ENCODE measurements around the gene LMF1. TPM values are rescaled to one million over a fixed set of nuclear protein-coding genes. Genes with fewer than 3 reads are reported as not detected.

LMF1 gene
- total RNA-seq, 1 donor = 35.8 TPM

- no peak for DNase-seq (ENCODE audit: insufficient read length, low spot score, missing footprints)
- H3K36me3 ChIP-seq (ENCODE audit: insufficient read depth, low read length) = no peaks in the 10 kb centered on the region
- no peak overlapping the region for H3K4me2 ChIP-seq (ENCODE audit: insufficient read depth, low read length)
- H3K79me2 ChIP-seq (ENCODE audit: insufficient read depth, low read length) = no peaks in the 10 kb centered on the region
- H3K4me3 ChIP-seq (ENCODE audit: insufficient read depth, low read length) = no peak overlapping the region
- H2AFZ ChIP-seq (ENCODE audit: low read length) = no peak overlapping the region
- no peaks in the 10 kb centered on the region for H3K9me3 ChIP-seq (ENCODE audit: low read depth, low read length)
- H3K27ac ChIP-seq (ENCODE audit: low read depth, low read length) = no peak overlapping the region
- peaks cover 11% of the 10 kb centered on the region for H3K4me1 ChIP-seq (ENCODE audit: insufficient read depth, low read length)
- H3K27me3 ChIP-seq (ENCODE audit: insufficient read depth, low read length) = no peaks in the 10 kb centered on the region
- no peak for TF ChIP-seq CTCF (IDR thresholded peaks at IDR 0.05; ENCODE audit: extremely low read depth, low read depth, low read length)
- H4K20me1 ChIP-seq (ENCODE audit: insufficient read depth, low read length) = no peaks in the 10 kb centered on the region
Observed at GRCh38 chr16:924063-924462, 46.7 kb downstream of the LMF1 start.

DNA sequence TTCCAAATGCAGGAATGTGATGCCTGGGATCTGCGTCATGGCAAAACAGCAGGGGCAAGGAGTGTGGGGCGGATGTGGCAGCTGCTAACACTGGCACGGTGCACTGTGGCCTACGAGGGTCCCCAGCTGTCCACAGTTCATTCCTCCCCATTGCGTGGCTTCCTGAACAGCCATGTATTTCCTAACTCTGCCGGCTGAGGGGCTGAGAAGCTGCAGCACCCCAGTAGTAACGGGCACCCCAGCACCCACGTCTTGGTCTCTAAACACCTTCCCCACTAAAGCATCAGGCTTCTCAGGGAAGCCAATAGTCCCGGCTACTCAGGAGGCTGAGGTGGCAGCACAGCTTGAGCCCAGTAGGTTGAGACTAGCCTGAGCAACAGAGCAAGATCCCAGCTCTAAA lies 47.6 kb downstream of the LMF1 start:
- Histone ChIP-seq H3K79me2 (ENCODE audit: insufficient read depth, low read length) (no peaks in the 10 kb centered on the region), H2AFZ (ENCODE audit: low read length) (no peak overlapping the region), H3K4me1 (ENCODE audit: insufficient read depth, low read length) (peaks cover 11% of the 10 kb centered on the region), H4K20me1 (ENCODE audit: insufficient read depth, low read length) (no peaks in the 10 kb centered on the region), H3K4me3 (ENCODE audit: insufficient read depth, low read length) (no peak overlapping the region), H3K4me2 (ENCODE audit: insufficient read depth, low read length) (no peak overlapping the region), H3K27me3 (ENCODE audit: insufficient read depth, low read length) (no peaks in the 10 kb centered on the region), H3K27ac (ENCODE audit: low read depth, low read length) (no peak overlapping the region), H3K9me3 (ENCODE audit: low read depth, low read length) (no peaks in the 10 kb centered on the region), H3K36me3 (ENCODE audit: insufficient read depth, low read length) (no peaks in the 10 kb centered on the region)
- DNase-seq (ENCODE audit: insufficient read length, low spot score, missing footprints) = no peak
- TF ChIP-seq CTCF (IDR thresholded peaks at IDR 0.05; ENCODE audit: extremely low read depth, low read depth, low read length) = no peak

DNA sequence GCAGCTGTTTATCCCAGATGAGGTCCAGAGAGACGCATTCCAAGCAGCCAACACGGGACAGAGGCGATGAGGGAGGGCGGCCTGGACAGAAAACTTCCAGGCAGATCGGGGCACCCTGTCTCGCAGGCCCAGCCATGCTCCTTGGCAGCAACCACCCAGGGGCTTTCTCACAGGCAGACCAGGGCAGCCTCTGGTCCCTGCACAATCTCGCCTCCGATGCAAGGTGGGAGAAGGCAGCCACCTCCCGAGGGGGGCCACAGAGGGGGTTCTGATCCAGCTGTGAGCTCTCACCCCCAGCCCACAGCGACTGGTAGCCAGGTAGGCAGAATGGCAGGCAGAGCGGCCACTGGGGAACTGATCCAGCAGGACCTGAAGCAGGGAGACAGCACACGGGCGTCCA lies 48.7 kb downstream of the LMF1 start:
- Histone ChIP-seq H3K27ac (ENCODE audit: low read depth, low read length) (no peak overlapping the region), H3K79me2 (ENCODE audit: insufficient read depth, low read length) (no peaks in the 10 kb centered on the region), H3K9me3 (ENCODE audit: low read depth, low read length) (no peaks in the 10 kb centered on the region), H3K4me3 (ENCODE audit: insufficient read depth, low read length) (no peak overlapping the region), H4K20me1 (ENCODE audit: insufficient read depth, low read length) (no peaks in the 10 kb centered on the region), H3K27me3 (ENCODE audit: insufficient read depth, low read length) (no peaks in the 10 kb centered on the region), H2AFZ (ENCODE audit: low read length) (no peak overlapping the region), H3K4me2 (ENCODE audit: insufficient read depth, low read length) (no peak overlapping the region), H3K36me3 (ENCODE audit: insufficient read depth, low read length) (no peaks in the 10 kb centered on the region), H3K4me1 (ENCODE audit: insufficient read depth, low read length) (peaks cover 11% of the 10 kb centered on the region)
- no peak for TF ChIP-seq CTCF (IDR thresholded peaks at IDR 0.05; ENCODE audit: extremely low read depth, low read depth, low read length)
- DNase-seq (ENCODE audit: insufficient read length, low spot score, missing footprints) = no peak

GRCh38 chr16:921321-921905 lies 49.4 kb downstream of the LMF1 start:
- Histone ChIP-seq H3K4me1 (ENCODE audit: insufficient read depth, low read length) (peaks cover 11% of the 10 kb centered on the region), H3K27ac (ENCODE audit: low read depth, low read length) (no peak overlapping the region), H3K9me3 (ENCODE audit: low read depth, low read length) (no peaks in the 10 kb centered on the region), H3K79me2 (ENCODE audit: insufficient read depth, low read length) (no peaks in the 10 kb centered on the region), H3K36me3 (ENCODE audit: insufficient read depth, low read length) (no peaks in the 10 kb centered on the region), H3K27me3 (ENCODE audit: insufficient read depth, low read length) (no peaks in the 10 kb centered on the region), H3K4me3 (ENCODE audit: insufficient read depth, low read length) (no peak overlapping the region), H2AFZ (ENCODE audit: low read length) (no peak overlapping the region), H3K4me2 (ENCODE audit: insufficient read depth, low read length) (no peak overlapping the region), H4K20me1 (ENCODE audit: insufficient read depth, low read length) (no peaks in the 10 kb centered on the region)
- DNase-seq (ENCODE audit: insufficient read length, low spot score, missing footprints) = no peak
- no peak for TF ChIP-seq CTCF (IDR thresholded peaks at IDR 0.05; ENCODE audit: extremely low read depth, low read depth, low read length)

Data from osteoblast (primary cell).